Measurements from ENCODE around the gene SYCN. TPM values are rescaled to one million over a fixed set of nuclear protein-coding genes. Genes with fewer than 3 reads are reported as not detected.

The SYCN gene
- total and polyA plus RNA-seq, 2 experiments from 2014 or later = not detected

- DNase-seq (ENCODE audit: low read depth in 1 of 2, low spot score in 1 of 2) = no peak
- Histone ChIP-seq H3K4me1 (ENCODE audit: low read depth) (peaks cover 34% of the 10 kb centered on the region), H3K27ac (no peak overlapping the region), H3K9me3 (ENCODE audit: low read depth) (no peaks in the 10 kb centered on the region), H3K27me3 (no peaks in the 10 kb centered on the region), H3K4me3 (no peak overlapping the region), H3K36me3 (no peaks in the 10 kb centered on the region)
- TF ChIP-seq, protein P1, sequence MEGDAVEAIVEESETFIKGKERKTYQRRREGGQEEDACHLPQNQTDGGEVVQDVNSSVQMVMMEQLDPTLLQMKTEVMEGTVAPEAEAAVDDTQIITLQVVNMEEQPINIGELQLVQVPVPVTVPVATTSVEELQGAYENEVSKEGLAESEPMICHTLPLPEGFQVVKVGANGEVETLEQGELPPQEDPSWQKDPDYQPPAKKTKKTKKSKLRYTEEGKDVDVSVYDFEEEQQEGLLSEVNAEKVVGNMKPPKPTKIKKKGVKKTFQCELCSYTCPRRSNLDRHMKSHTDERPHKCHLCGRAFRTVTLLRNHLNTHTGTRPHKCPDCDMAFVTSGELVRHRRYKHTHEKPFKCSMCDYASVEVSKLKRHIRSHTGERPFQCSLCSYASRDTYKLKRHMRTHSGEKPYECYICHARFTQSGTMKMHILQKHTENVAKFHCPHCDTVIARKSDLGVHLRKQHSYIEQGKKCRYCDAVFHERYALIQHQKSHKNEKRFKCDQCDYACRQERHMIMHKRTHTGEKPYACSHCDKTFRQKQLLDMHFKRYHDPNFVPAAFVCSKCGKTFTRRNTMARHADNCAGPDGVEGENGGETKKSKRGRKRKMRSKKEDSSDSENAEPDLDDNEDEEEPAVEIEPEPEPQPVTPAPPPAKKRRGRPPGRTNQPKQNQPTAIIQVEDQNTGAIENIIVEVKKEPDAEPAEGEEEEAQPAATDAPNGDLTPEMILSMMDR (IDR thresholded peaks at IDR 0.05; ENCODE audit: low read depth, low read length) = no peak
Observed at GRCh38 chr19:39172700-39173501, 31.2 kb downstream of the SYCN start.

DNA sequence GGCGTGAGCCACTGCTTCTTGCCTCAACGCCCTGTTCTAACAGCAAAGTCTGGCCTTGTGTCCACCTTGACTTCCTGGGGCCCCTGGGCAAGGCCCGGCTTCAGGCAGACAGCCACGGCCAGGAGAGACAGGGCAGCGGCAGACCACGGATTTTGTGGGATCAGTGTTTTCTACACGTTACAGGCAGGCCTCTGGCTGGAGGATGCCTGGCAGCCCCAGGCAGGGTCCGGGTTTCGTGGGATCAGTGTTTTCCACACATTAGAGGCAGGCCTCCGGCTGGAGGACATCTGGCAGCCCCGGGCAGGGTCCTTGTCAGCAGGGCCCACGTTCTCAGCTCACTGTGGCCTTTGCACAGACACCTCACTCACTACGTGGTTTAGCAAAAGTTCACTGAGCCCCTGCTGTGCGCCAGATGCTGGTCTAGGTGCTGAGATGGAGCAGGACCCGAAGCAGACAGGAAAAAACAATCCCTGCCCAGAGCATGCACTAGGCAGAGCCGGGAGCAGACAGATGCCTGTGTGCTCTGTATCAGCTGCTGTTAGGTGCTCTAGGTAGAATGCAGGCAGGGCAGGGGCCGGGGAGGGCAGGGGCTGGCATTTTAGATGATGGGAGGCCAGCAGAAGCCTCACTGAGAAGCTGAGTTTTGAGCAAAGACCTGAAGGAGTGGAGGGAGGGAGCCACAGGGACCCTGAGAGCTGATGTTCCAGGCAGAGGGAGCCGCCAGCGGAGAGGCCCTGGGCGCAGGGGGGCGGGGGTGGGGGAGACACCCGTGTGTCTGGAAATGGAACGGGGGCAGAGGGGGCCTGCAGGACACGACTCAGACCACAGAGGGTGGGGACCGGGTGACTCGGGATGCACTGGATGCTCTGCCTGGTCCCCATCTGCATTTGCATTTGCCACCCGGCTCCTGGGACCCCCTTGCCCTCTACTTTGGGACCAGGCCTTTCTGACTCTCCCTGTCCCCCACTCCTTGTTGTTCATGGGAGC is 32.3 kb downstream of the SYCN start:
- peaks cover 43% of the 10 kb centered on the region for H3K4me1 ChIP-seq (ENCODE audit: low read depth)
- H3K27ac ChIP-seq = peak overlapping the region; percentile 87
- DNase-seq (ENCODE audit: low read depth in 1 of 2, low spot score in 1 of 2) = no peak
- no peaks in the 10 kb centered on the region for H3K36me3 ChIP-seq
- no peaks in the 10 kb centered on the region for H3K27me3 ChIP-seq
- no peak overlapping the region for H3K4me3 ChIP-seq
- TF ChIP-seq, protein P1 (IDR thresholded peaks at IDR 0.05; ENCODE audit: low read depth, low read length) = no peak
- no peaks in the 10 kb centered on the region for H3K9me3 ChIP-seq (ENCODE audit: low read depth)

DNA sequence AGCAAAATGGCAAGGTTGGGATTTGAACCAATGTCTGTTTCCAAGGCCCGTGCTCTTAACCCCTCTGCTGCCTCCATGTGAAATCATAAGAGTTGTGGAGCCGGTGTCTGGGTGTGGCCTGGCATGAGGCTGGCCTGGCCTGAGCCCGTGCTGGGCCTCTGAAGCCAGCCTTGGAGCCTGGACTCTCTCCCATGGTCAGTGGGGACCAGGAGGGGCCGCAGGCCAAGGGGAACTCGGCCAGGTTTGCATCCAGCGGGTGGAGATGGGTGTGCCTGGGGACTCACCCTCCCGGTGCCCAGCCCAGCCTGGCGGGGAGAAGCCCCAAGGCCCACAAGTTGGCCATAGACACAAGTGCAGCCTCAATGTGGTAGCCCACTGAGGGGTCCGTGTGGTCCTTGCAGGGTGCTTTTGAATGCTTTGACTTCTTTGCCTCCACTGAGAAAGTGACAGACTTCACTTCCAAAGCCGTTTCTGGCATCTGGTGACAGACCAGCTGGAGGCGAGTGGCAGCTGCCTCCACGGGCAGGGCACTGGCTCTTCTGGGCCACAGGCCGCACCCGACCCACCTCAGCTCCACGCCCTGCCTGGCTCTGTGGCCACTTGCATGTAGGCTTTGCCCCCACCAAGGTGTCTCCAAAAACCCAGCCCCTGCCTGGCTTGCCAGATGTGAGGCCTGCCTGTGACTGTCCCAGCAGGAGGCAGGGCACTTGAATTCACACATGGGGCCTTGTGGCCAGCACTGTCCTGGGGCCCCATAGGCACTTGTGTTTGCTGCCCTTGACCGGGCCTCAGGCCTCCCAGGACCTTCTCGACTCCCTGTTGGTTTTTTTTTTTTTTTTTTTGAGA is 33.5 kb downstream of the SYCN start:
- no peak overlapping the region for H3K4me3 ChIP-seq
- H3K9me3 ChIP-seq (ENCODE audit: low read depth) = no peaks in the 10 kb centered on the region
- no peaks in the 10 kb centered on the region for H3K36me3 ChIP-seq
- peak overlapping the region; percentile 87 for H3K27ac ChIP-seq
- H3K4me1 ChIP-seq (ENCODE audit: low read depth) = peaks cover 42% of the 10 kb centered on the region
- TF ChIP-seq, protein P1 (IDR thresholded peaks at IDR 0.05; ENCODE audit: low read depth, low read length) = no peak
- no peaks in the 10 kb centered on the region for H3K27me3 ChIP-seq
- DNase-seq (ENCODE audit: low read depth in 1 of 2, low spot score in 1 of 2) = peak in 1 of 2 donors; percentile 74

GRCh38 chr19:39169143-39169810 is 34.8 kb downstream of the SYCN start:
- H3K36me3 ChIP-seq = no peaks in the 10 kb centered on the region
- no peak for DNase-seq (ENCODE audit: low read depth in 1 of 2, low spot score in 1 of 2)

More at GRCh38 chr19:39169143-39169810, 34.8 kb downstream of the SYCN start:
- H3K27ac ChIP-seq = peak overlapping the region; percentile 87
- TF ChIP-seq, protein P1 (IDR thresholded peaks at IDR 0.05; ENCODE audit: low read depth, low read length) = no peak
- no peaks in the 10 kb centered on the region for H3K27me3 ChIP-seq
- H3K4me3 ChIP-seq = no peak overlapping the region
- H3K4me1 ChIP-seq (ENCODE audit: low read depth) = peaks cover 36% of the 10 kb centered on the region
- no peaks in the 10 kb centered on the region for H3K9me3 ChIP-seq (ENCODE audit: low read depth)
